HG03196 (cell line): ENCODE measurements around the gene ING3.

Experiments used
- ATAC-seq: cut with Tn5 transposase; IDR thresholded peaks from one replicate; pipeline ENCODE4 v1.9.1; 2021; ENCODE audit not compliant: unreplicated experiment

Gene ING3

DNA sequence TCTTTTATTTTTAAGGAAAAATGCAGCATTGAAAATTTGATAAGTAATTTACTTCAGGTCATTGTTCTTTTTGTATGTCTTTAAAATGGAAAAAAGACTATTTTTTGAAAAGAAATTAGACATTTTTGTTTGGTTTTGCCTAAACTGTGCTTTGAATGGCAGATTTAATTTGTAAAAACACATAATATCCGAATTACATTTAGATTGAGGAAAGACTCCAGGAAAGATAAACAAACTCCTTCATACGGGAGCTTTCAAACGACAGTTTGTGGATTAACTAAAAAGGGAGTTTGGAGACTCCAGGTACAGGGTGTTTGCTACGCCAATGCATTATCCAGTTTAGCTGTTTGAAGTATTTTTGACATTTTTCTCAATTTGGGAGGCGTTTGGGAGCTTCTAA is 74.0 kb downstream of the ING3 start:
- no peak for ATAC-seq

DNA sequence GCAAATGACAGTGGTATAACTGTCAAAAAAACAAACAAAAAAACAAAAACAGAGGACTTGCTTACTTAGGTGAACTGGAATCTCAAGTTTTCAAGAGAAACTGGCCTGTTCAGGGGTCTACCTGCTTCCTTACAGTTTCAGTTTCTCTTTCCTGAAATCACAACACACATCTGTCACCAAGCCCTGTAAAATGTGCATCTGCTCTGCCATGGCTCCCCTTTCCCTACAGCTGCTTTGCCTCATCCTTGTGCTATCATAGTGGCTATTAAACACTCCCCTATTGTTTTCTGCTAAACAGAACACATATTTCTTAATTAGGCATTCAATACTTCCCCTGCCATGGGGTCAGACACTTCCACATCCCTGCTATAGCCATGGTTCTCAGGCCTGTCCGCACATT is 75.6 kb downstream of the ING3 start:
- ATAC-seq, result no peak

DNA sequence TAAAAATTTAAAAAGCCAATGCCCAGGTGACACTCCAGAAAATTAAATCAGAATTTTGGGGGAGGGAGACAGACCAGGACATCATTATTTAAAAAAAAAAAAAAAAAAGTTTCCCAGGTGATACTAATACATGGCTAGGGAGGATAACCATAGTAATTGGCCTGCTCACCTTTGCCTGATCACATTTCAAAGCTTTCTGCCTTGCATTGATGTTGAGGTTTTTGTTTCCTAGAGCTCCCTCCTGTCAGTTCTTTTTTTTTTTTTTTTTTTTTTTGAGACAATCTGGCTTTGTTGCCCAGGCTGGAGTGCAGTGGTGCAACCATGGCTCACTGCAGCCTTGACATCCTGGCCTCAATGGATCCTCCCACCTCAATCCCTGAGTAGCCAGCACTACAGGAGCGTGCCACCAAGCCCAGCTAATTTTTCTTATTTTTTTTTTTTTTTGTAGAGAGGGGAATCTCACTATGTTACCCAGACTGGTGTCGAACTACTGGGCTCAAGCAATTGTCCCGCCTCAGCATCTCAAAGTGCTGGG is 76.1 kb downstream of the ING3 start:
- ATAC-seq, result no peak
